Caco-2 (cell line): ENCODE measurements around the gene RAB10. TPM values are rescaled to one million over a fixed set of nuclear protein-coding genes. Genes with fewer than 3 reads are reported as not detected.

ENCODE experiments used
- BruUV-seq: library from RNA; stranded (reverse); fragments of 400-500 nt; replicated peaks from 2 replicates; lab custom pipeline; 2021; lab: Mats Ljungman, UMichigan
- CTCF ChIA-PET: fragments of 300-600 bp; sonication (Branson Sonifier 250); formaldehyde crosslinking; loops from one replicate; lab custom pipeline; 2022; ENCODE audit warnings: antibody characterized with exemption; lab: Charles Lee
- POLR2A ChIA-PET: fragments of 300-600 bp; sonication (Branson Sonifier 250); formaldehyde crosslinking; loops from one replicate; lab custom pipeline; 2022; ENCODE audit warnings: antibody characterized with exemption; lab: Charles Lee
- DNase-seq, 2 experiments: peaks; one replicate each; pipeline versions ENCODE4 v3.0.0 to v3.0.0-alpha.2; 2020 to 2022
- H3K27me3 ChIP-seq: replicated peaks from 2 replicates; pipeline ENCODE4 v1.6.0; 2011; ENCODE audit warnings: low read length; ENCODE audit not compliant: control insufficient read depth, insufficient read depth
- H3K36me3 ChIP-seq: 2 replicates; pipeline ENCODE4 v1.5.1; 2011; ENCODE audit warnings: low read length; ENCODE audit not compliant: control insufficient read depth, insufficient read depth
- H3K4me1 ChIP-seq: fragments of 250-450 bp; sonication (Bioruptor Pico); 2 replicates; pipeline ENCODE4 v1.5.1; 2020; ENCODE audit warnings: mild to moderate bottlenecking
- H3K4me3 ChIP-seq: 2 replicates; pipeline ENCODE4 v1.5.1; 2011; ENCODE audit warnings: low read depth, mild to moderate bottlenecking, control low read depth, low read length
- H3K9me3 ChIP-seq: fragments of 250-450 bp; sonication (Bioruptor Pico); 2 replicates; pipeline ENCODE4 v1.5.1; 2020; ENCODE audit warnings: mild to moderate bottlenecking, moderate library complexity
- H3K27ac Mint-ChIP-seq: one replicate; pipeline ENCODE4 v1.8.0; 2022; ENCODE audit warnings: mixed read lengths; ENCODE audit not compliant: unreplicated experiment
- H3K27me3 Mint-ChIP-seq: one replicate; pipeline ENCODE4 v1.8.0; 2022; ENCODE audit warnings: mixed read lengths; ENCODE audit not compliant: insufficient read depth, unreplicated experiment
- H3K36me3 Mint-ChIP-seq: one replicate; pipeline ENCODE4 v1.8.0; 2022; ENCODE audit warnings: mild to moderate bottlenecking, mixed read lengths; ENCODE audit not compliant: insufficient read depth, unreplicated experiment
- H3K4me1 Mint-ChIP-seq: one replicate; pipeline ENCODE4 v1.8.0; 2022; ENCODE audit warnings: low read depth, mixed read lengths; ENCODE audit not compliant: unreplicated experiment
- H3K4me3 Mint-ChIP-seq: one replicate; pipeline ENCODE4 v1.8.0; 2022; ENCODE audit warnings: mild to moderate bottlenecking, moderate library complexity, mixed read lengths; ENCODE audit not compliant: unreplicated experiment
- H3K9me3 Mint-ChIP-seq: one replicate; pipeline ENCODE4 v1.8.0; 2022; ENCODE audit warnings: mixed read lengths; ENCODE audit not compliant: unreplicated experiment
- intact Hi-C: fragments of 100-400 bp; cut with micrococcal nuclease; formaldehyde crosslinking; loops from one replicate; pipeline ENCODE4 v1.10.0; 2022; ENCODE audit not compliant: unreplicated experiment
- total RNA-seq: library from RNA; stranded (reverse); gene quantifications from 2 replicates; pipeline ENCODE4 v1.2.3, GENCODE V29; 2022
- TF ChIP-seq, protein P1 (sequence below), 2 experiments: fragments of 200-600 bp in 1 of 2; IDR thresholded peaks; 1 replicate in 1 of 2; 2 replicates in 1 of 2; pipeline versions ENCODE4 v1.5.1 to v1.8.0; 2011 to 2022; ENCODE audit warnings: antibody characterized with exemption in 1 of 2, control low read depth in 1 of 2, inconsistent platforms in 1 of 2, low read depth in 1 of 2, low read length in 1 of 2, mild to moderate bottlenecking in 1 of 2, moderate library complexity in 1 of 2; ENCODE audit not compliant: insufficient read depth in 1 of 2, severe bottlenecking in 1 of 2, unreplicated experiment in 1 of 2

Gene RAB10
- total RNA-seq, 1 experiment from 2014 or later: 213 TPM

DNA sequence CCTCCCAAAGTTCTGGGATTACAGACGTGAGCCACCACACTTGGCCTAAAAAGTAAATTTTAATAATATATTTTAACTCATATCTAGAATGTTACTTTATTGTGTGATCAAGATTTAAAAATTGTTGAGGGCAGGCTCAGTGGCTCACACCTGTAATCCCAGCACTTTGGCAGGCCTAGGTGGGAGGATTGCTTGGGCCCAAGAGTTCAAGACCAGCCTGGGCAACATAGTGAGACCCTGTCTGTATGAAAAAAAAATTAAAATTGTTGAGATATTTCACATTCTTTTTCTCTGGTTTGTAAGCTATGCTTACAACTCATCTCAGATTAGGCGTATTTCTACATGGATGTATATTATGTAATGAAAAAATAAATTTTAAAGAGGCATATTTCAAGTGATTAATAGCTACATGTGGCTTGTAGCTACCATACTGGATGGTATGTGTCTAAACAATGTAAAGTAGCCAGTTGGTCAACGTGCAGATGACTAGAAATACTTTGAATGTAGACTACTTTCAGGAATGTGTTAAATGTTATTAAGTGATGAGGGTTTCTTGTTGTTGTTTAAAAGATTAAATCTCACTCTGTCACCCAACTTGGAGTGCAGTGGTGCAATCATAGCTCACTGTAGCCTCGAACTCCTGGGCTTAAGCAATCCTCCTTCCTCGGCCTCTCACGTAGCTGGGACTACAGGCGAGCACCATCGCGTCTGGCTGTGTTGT is 5.9 kb downstream of the RAB10 start:
- Histone ChIP-seq H3K4me3 (no peak overlapping the region), H3K4me1 (peaks cover 18% of the 10 kb centered on the region), H3K27me3 (no peaks in the 10 kb centered on the region), H3K9me3 (no peaks in the 10 kb centered on the region), H3K36me3 (peaks cover 1% of the 10 kb centered on the region)
- Mint-ChIP-seq H3K9me3 (no peaks in the 10 kb centered on the region), H3K36me3 (peaks cover 64% of the 10 kb centered on the region), H3K4me3 (no peak overlapping the region), H3K4me1 (peaks cover 17% of the 10 kb centered on the region), H3K27me3 (no peaks in the 10 kb centered on the region), H3K27ac (no peak overlapping the region)
- DNase-seq: no peak
- CTCF ChIA-PET: no interaction called here
- POLR2A ChIA-PET: interaction anchor here (0.6 to 1.0 kb wide), 2 partner anchors 28 to 312 kb away, joined by 3 to 5 read pairs; no protein-coding TSS in a partner anchor
- TF ChIP-seq, protein P1, sequence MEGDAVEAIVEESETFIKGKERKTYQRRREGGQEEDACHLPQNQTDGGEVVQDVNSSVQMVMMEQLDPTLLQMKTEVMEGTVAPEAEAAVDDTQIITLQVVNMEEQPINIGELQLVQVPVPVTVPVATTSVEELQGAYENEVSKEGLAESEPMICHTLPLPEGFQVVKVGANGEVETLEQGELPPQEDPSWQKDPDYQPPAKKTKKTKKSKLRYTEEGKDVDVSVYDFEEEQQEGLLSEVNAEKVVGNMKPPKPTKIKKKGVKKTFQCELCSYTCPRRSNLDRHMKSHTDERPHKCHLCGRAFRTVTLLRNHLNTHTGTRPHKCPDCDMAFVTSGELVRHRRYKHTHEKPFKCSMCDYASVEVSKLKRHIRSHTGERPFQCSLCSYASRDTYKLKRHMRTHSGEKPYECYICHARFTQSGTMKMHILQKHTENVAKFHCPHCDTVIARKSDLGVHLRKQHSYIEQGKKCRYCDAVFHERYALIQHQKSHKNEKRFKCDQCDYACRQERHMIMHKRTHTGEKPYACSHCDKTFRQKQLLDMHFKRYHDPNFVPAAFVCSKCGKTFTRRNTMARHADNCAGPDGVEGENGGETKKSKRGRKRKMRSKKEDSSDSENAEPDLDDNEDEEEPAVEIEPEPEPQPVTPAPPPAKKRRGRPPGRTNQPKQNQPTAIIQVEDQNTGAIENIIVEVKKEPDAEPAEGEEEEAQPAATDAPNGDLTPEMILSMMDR (IDR thresholded peaks at IDR 0.05; ENCODE audit: insufficient read depth in 1 of 2, low read depth in 1 of 2, low read length in 1 of 2, severe bottlenecking in 1 of 2, unreplicated experiment in 1 of 2): no peak
- intact Hi-C loops: no loop called here
- no TSS peak for BruUV-seq

DNA sequence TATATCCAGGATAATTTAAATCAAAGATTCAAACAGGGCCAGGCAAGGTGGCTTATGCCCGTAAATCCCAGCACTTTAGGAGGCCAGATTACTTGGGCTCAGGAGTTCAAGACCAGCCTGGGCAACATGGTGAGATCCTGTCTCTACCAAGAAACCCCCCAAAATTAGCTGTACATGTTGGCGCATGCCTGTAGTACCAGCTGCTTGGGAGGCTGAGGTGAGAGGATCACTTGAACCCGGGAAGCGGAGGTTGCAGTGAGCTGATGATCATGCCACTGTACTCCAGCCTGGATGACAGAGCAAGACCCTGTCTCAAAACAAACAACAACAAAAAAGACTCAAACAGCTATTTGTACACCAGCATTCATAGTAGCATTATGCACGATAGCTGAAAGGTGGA is 9.2 kb downstream of the RAB10 start:
- H3K27me3 ChIP-seq: no peaks in the 10 kb centered on the region
- H3K9me3 ChIP-seq: no peaks in the 10 kb centered on the region
- ChIA-PET POLR2A (interaction anchor here (0.6 kb wide), 1 partner anchor 18 kb away, joined by 3 read pairs; no protein-coding TSS in a partner anchor), CTCF (no interaction called here)
- H3K27me3 Mint-ChIP-seq: no peaks in the 10 kb centered on the region
- BruUV-seq: no TSS peak
- no peaks in the 10 kb centered on the region for H3K9me3 Mint-ChIP-seq
- TF ChIP-seq, protein P1 (IDR thresholded peaks at IDR 0.05; ENCODE audit: insufficient read depth in 1 of 2, low read depth in 1 of 2, low read length in 1 of 2, severe bottlenecking in 1 of 2, unreplicated experiment in 1 of 2): no peak
- peaks cover 13% of the 10 kb centered on the region for H3K4me1 ChIP-seq
- no peak overlapping the region for H3K27ac Mint-ChIP-seq
- intact Hi-C loops: no loop called here
- no peak for DNase-seq
- H3K36me3 ChIP-seq: no peaks in the 10 kb centered on the region; the same call in 1 of the 2 replicates
- peaks cover 10% of the 10 kb centered on the region for H3K4me1 Mint-ChIP-seq
- H3K36me3 Mint-ChIP-seq: peaks cover 71% of the 10 kb centered on the region
- H3K4me3 ChIP-seq: no peak overlapping the region
- no peak overlapping the region for H3K4me3 Mint-ChIP-seq

DNA sequence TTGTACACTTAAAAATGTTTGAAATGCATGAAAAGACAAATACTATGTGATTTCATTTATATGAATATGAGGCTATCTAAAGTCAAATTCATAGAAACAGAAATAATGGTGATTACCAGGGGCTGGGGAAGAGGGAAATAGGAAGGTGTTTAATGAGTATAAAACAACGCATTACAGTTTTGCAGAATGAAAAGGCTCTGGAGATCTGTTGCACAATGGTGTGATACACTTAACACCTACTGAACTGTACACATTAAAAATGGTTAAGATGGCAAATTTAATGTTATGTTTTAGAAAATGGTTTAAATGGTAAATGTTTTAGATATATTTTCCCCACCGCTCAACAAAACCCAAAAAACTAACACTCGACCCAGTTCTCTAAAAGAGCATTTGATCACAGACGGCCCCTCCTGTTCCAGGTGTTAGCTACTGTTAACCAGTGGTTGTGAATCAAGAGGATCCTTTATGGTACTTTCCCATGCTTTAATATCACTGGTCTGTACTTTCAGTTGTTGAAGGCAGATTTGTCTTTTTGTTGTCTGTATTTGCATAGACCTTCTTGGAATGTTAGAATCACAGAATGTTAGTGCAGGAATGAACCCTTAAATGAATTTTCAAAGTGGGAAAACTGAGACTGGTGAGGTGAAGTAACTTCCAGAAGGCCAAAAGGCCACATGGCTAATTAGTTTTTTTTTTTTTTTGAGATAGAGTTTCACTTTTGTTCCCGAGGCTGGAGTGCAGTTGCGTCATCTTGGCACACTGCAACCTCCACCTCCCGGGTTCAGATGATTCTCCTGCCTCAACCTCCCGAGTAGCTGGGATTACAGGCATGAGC is 10.2 kb downstream of the RAB10 start:
- Histone ChIP-seq H3K4me1 (peaks cover 13% of the 10 kb centered on the region), H3K9me3 (no peaks in the 10 kb centered on the region), H3K27me3 (no peaks in the 10 kb centered on the region), H3K36me3 (no peaks in the 10 kb centered on the region; the same call in 1 of the 2 replicates), H3K4me3 (no peak overlapping the region)
- no peaks in the 10 kb centered on the region for H3K27me3 Mint-ChIP-seq
- H3K4me1 Mint-ChIP-seq: peaks cover 10% of the 10 kb centered on the region
- intact Hi-C loops: no loop called here
- no peak overlapping the region for H3K4me3 Mint-ChIP-seq
- ChIA-PET CTCF (interaction anchor here (1.9 kb wide), 1 partner anchor 9 kb away, joined by 4 read pairs; the partner anchor contains the start of gene RAB10), POLR2A (no interaction called here)
- no peak overlapping the region for H3K27ac Mint-ChIP-seq
- peaks cover 71% of the 10 kb centered on the region for H3K36me3 Mint-ChIP-seq
- TF ChIP-seq, protein P1 (IDR thresholded peaks at IDR 0.05; ENCODE audit: insufficient read depth in 1 of 2, low read depth in 1 of 2, low read length in 1 of 2, severe bottlenecking in 1 of 2, unreplicated experiment in 1 of 2): no peak
- no TSS peak for BruUV-seq
- no peaks in the 10 kb centered on the region for H3K9me3 Mint-ChIP-seq
- DNase-seq: peak in 1 of 2 experiments; percentile 19
